Liver (tissue), 9 donors: ENCODE results near the gene GAS6. TPM values are rescaled to one million over a fixed set of nuclear protein-coding genes. Genes with fewer than 3 reads are reported as not detected.

Experiments
- DNase-seq: peaks from one replicate; pipeline ENCODE4 v3.0.0-alpha.2; 2017; ENCODE audit warnings: low spot score
- H3K27ac ChIP-seq, 2 donors: one replicate each; pipeline ENCODE4 v1.7.0; 2013; ENCODE audit warnings: inconsistent platforms in 2 of 2, low read length in 2 of 2, control low read depth in 1 of 2, low read depth in 1 of 2, mild to moderate bottlenecking in 1 of 2
- H3K27me3 ChIP-seq, 4 donors: one replicate each; pipeline versions ENCODE4 v1.6.1 to v1.7.0; 2013; ENCODE audit warnings: low read length in 3 of 4, inconsistent platforms in 1 of 4, mild to moderate bottlenecking in 1 of 4, moderate library complexity in 1 of 4; ENCODE audit not compliant: control insufficient read depth in 4 of 4, insufficient read depth in 4 of 4
- H3K36me3 ChIP-seq, 4 donors: one replicate each; pipeline versions ENCODE4 v1.6.1 to v1.7.0; 2013; ENCODE audit warnings: low read length in 3 of 4, mild to moderate bottlenecking in 3 of 4, low read depth in 1 of 4, moderate library complexity in 1 of 4; ENCODE audit not compliant: control insufficient read depth in 4 of 4, insufficient read depth in 3 of 4
- H3K4me1 ChIP-seq, 4 donors: one replicate each; pipeline versions ENCODE4 v1.6.1 to v1.7.0; 2013; ENCODE audit warnings: low read length in 3 of 4, mild to moderate bottlenecking in 3 of 4, moderate library complexity in 1 of 4; ENCODE audit not compliant: control insufficient read depth in 4 of 4, insufficient read depth in 4 of 4
- H3K4me3 ChIP-seq, 3 donors: one replicate each; pipeline versions ENCODE4 v1.6.1 to v1.7.0; 2013; ENCODE audit warnings: low read length in 3 of 3, control low read depth in 1 of 3, low read depth in 1 of 3, mild to moderate bottlenecking in 1 of 3
- H3K9ac ChIP-seq, 2 donors: one replicate each; pipeline ENCODE4 v1.7.0; 2013; ENCODE audit warnings: low read length in 2 of 2, mild to moderate bottlenecking in 2 of 2, moderate library complexity in 2 of 2, control low read depth in 1 of 2, low read depth in 1 of 2
- H3K9me3 ChIP-seq, 4 donors: one replicate each; pipeline versions ENCODE4 v1.6.1 to v1.7.0; 2013; ENCODE audit warnings: low read length in 3 of 4; ENCODE audit not compliant: control insufficient read depth in 4 of 4
- ATF3 ChIP-seq: IDR thresholded peaks from 2 replicates; pipeline ENCODE4 v1.6.1; 2016; ENCODE audit warnings: antibody characterized with exemption
- CTCF ChIP-seq: fragments of 150-350 bp; IDR thresholded peaks from 2 replicates; pipeline ENCODE4 v1.5.1; 2017; ENCODE audit warnings: improper control_type of control experiment, low read depth, low read length; ENCODE audit not compliant: missing input control
- EGR1 ChIP-seq, 2 donors: IDR thresholded peaks; 2 replicates each; pipeline ENCODE4 v1.6.1; 2016 to 2018; ENCODE audit warnings: antibody characterized with exemption in 2 of 2, low read depth in 2 of 2
- FOXA1 ChIP-seq: IDR thresholded peaks from 2 replicates; pipeline ENCODE4 v1.6.1; 2016; ENCODE audit warnings: antibody characterized with exemption
- FOXA2 ChIP-seq: IDR thresholded peaks from 2 replicates; pipeline ENCODE4 v1.6.1; 2016; ENCODE audit warnings: antibody characterized with exemption
- GABPA ChIP-seq, 2 donors: IDR thresholded peaks in 1 of 2; conservative IDR thresholded peaks in 1 of 2; 2 replicates each; pipeline ENCODE4 v1.6.1; 2016; ENCODE audit warnings: antibody characterized with exemption in 2 of 2, mild to moderate bottlenecking in 1 of 2, moderate library complexity in 1 of 2
- HNF4A ChIP-seq, 2 donors: conservative IDR thresholded peaks; 2 replicates each; pipeline ENCODE4 v1.6.1; 2016; ENCODE audit warnings: antibody characterized with exemption in 2 of 2, mild to moderate bottlenecking in 2 of 2
- HNF4G ChIP-seq: IDR thresholded peaks from 2 replicates; pipeline ENCODE4 v1.6.1; 2016; ENCODE audit warnings: antibody characterized with exemption
- JUND ChIP-seq, 2 donors: IDR thresholded peaks; 2 replicates each; pipeline ENCODE4 v1.6.1; 2016; ENCODE audit warnings: antibody characterized with exemption in 2 of 2
- MAX ChIP-seq: IDR thresholded peaks from 2 replicates; pipeline ENCODE4 v1.6.1; 2016; ENCODE audit warnings: antibody characterized with exemption
- NR2F2 ChIP-seq: IDR thresholded peaks from 2 replicates; pipeline ENCODE4 v1.6.1; 2016; ENCODE audit warnings: antibody characterized with exemption
- RAD21 ChIP-seq, 2 donors: IDR thresholded peaks; 2 replicates each; pipeline ENCODE4 v1.6.1; 2016; ENCODE audit warnings: antibody characterized with exemption in 2 of 2, mild to moderate bottlenecking in 2 of 2
- REST ChIP-seq: IDR thresholded peaks from 2 replicates; pipeline ENCODE4 v1.6.1; 2016; ENCODE audit warnings: antibody characterized with exemption, mild to moderate bottlenecking
- RXRA ChIP-seq, 2 donors: IDR thresholded peaks; 2 replicates each; pipeline ENCODE4 v1.6.1; 2017 to 2018; ENCODE audit warnings: antibody characterized with exemption in 2 of 2, mild to moderate bottlenecking in 1 of 2
- TAF1 ChIP-seq: conservative IDR thresholded peaks from 2 replicates; pipeline ENCODE4 v1.6.1; 2016; ENCODE audit warnings: antibody characterized with exemption, mild to moderate bottlenecking
- YY1 ChIP-seq: IDR thresholded peaks from 2 replicates; pipeline ENCODE4 v1.6.1; 2016; ENCODE audit warnings: antibody characterized with exemption, mild to moderate bottlenecking
- ZBTB33 ChIP-seq: IDR thresholded peaks from 2 replicates; pipeline ENCODE4 v1.6.1; 2016; ENCODE audit warnings: antibody characterized with exemption
- WGBS: extraction: QIAGEN DNeasy Blood & Tissue Kit; methylation state at CpG from one replicate; pipeline ENCODE4 v1.1.7; 2013; 5-methylcytosine and 5-hydroxymethylcytosine counted together
- polyA plus RNA-seq, 2 donors: library from polyadenylated mRNA; stranded (reverse) in 1 of 2; unstranded in 1 of 2; fragments of 200-250 nt in 1 of 2; fragments of >200 nt in 1 of 2; fragmentation: Nextera tagmentation in 1 of 2; extraction: Ambion mirVana in 1 of 2; gene quantifications; one replicate each; pipeline versions ENCODE4 v1.2.1 to v1.2.3, GENCODE V29; 2013 to 2015
- total RNA-seq, 2 donors: library from RNA; depleted of rRNA; stranded (reverse); fragments of >200 nt; gene quantifications; one replicate each; pipeline ENCODE4 v1.2.3, GENCODE V29; 2014
- donor health status: healthy.
- donor health status: healthy.
- donor health status: healthy.
- donor health status: healthy.
- donor health status: healthy.

Gene GAS6
- total and polyA plus RNA-seq, 4 donors = 2.5 to 30.2 (median 9.1) TPM

- H3K27me3 ChIP-seq = no peaks in the 10 kb centered on the region
- no peak for DNase-seq
Observed at GRCh38 chr13:113793718-113794085, 70.2 kb downstream of the GAS6 start.

More at GRCh38 chr13:113793718-113794085, 70.2 kb downstream of the GAS6 start:
- TF ChIP-seq ZBTB33 = no peak
- no peak for TF ChIP-seq HNF4A (conservative IDR thresholded peaks at IDR 0.05)
- TF ChIP-seq MAX = no peak
- TF ChIP-seq RXRA (IDR thresholded peaks at IDR 0.05) = no peak
- TF ChIP-seq FOXA1 = no peak
- TF ChIP-seq GABPA (IDR thresholded peaks at IDR 0.05 in 1 of 2, conservative IDR thresholded peaks at IDR 0.05 in 1 of 2) = no peak
- no peak for TF ChIP-seq JUND (IDR thresholded peaks at IDR 0.05)
- TF ChIP-seq FOXA2 = no peak
- no peak for TF ChIP-seq RAD21 (IDR thresholded peaks at IDR 0.05)
- no peak for TF ChIP-seq NR2F2
- TF ChIP-seq TAF1 = no peak
- TF ChIP-seq CTCF = no peak
- TF ChIP-seq YY1 = no peak
- no peak for TF ChIP-seq EGR1 (IDR thresholded peaks at IDR 0.05; ENCODE audit: low read depth in 2 of 2)
- TF ChIP-seq HNF4G = no peak
- no peak for TF ChIP-seq ATF3
- TF ChIP-seq REST = no peak
- H3K36me3 ChIP-seq = peaks cover 0 to 2% (median 0%) of the 10 kb centered on the region in 4 donors
- no peak overlapping the region for H3K27ac ChIP-seq
- no peak overlapping the region for H3K9ac ChIP-seq
- H3K4me3 ChIP-seq = no peak overlapping the region
- no peaks in the 10 kb centered on the region for H3K4me1 ChIP-seq
- WGBS = 92% methylated on average over 15 of the region's 15 CpGs
- H3K9me3 ChIP-seq = no peaks in the 10 kb centered on the region
